ENCODE results near the gene GRN.

The GRN gene

DNA sequence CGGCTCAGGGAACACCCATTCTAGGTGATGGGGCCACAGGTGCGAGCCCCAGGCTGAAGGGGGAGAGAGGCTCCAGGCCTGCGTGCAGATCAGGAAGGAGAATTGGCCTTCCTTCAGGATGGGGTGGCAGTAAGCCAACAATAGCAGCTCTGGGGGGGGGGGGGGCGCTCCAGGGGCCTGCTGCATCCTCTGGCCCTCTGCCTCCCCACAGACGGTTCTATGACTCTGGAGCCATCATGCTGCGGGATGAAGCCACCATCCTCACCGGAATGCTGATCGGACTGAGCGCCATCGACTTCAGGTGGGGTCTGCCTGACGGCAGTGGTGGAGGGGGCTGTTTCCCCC lies 30.6 kb upstream of the GRN start:
- ChIA-PET CTCF (interaction anchor here (1.6 kb wide), 1 partner anchor 16 kb away, joined by 3 read pairs; no protein-coding TSS in a partner anchor), POLR2A (interaction anchor here (0.6 kb wide), 2 partner anchors 9 to 97 kb away, joined by 3 to 5 read pairs; no protein-coding TSS in a partner anchor)
- no peak for DNase-seq (ENCODE audit: extremely low spot score)
- TF ChIP-seq CTCF (IDR thresholded peaks at IDR 0.05; ENCODE audit: control extremely low read depth, extremely low read depth, low read depth, missing control alignments) = no peak

DNA sequence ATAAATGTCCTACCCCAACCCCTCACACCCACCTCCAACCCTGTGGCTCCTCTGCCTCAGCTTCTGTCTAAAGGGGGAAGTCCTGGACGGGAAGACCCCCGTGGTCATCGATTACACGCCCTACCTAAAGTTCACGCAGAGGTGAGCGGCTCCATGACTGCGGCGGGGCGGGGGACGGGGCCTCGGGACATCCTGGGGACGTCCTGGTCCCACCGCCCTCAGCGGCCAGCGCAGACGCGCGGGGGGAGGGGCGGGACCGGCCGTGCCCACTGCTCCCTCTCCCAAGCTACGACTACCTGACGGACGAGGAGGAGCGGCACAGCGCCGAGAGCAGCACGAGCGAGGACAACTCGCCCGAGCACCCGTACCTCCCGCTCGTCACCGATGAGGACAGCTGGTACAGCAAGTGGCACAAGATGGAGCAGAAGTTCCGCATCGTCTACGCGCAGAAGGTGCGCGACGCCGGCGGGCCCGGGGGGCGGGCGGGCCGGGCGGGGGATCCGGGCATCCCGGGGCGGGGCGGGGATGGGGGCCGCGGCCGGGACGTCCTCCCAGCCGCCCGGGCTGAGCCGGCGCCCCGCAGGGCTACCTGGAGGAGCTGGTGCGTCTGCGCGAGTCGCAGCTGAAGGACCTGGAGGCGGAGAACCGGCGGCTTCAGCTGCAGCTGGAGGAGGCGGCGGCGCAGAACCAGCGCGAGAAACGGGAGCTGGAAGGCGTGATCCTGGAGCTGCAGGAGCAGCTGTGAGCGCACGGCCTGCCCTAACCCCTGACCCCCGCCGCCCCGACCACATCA lies 30.0 kb upstream of the GRN start:
- POLR2A ChIA-PET = interaction anchor here (0.6 kb wide), 2 partner anchors 9 to 98 kb away, joined by 3 to 5 read pairs; no protein-coding TSS in a partner anchor
- peak; percentile 70 for DNase-seq (ENCODE audit: extremely low spot score)
- no peak for TF ChIP-seq CTCF (IDR thresholded peaks at IDR 0.05; ENCODE audit: control extremely low read depth, extremely low read depth, low read depth, missing control alignments)
- CTCF ChIA-PET = interaction anchor here (2.0 kb wide), 1 partner anchor 16 kb away, joined by 6 read pairs; no protein-coding TSS in a partner anchor

DNA sequence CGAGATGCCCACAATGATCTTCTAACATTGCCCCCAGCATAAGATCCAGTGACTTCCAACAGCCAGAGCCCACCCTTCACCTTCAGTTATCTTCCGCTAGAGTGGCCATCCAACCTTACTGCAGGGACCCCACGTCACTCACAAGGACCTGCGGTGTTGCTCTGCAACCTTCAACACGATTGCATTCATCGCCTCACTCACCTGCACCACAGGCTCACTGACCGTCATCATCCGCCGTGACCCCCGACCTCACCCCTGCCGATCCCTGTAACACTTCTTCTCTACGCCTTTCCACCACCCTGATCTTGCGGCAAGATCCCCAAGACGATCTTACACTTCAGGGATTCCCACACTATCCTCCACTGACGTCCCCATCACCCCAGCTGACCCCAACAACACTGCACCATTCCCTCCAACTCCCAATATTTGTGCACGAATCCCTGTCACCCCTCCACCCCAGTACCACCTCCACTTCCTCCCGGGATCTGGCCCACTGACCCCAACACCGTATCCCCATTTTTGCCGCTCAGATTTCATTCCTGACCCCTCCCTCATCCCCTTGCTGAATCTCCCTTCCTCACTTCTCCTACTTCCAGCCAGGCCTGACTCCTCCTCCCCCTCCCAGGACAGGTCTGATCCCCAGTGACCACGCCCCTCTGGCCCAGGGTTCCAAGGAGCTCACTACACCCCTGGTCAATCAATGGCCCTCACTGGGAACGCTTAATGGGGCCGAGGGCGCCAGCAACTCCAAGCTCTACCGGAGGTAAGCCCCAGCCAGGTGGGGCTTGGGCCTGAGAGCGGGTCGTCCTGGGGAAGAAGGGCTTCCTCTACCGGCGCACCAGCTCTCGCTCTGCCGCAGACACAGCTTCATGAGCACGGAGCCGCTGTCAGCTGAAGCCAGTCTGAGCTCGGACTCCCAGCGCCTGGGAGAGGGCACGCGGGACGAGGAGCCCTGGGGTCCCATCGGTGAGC lies 29.1 kb upstream of the GRN start:
- no peak for TF ChIP-seq CTCF (IDR thresholded peaks at IDR 0.05; ENCODE audit: control extremely low read depth, extremely low read depth, low read depth, missing control alignments)
- CTCF ChIA-PET = interaction anchor here (0.6 to 2.6 kb wide), 8 partner anchors 12 to 112 kb away, joined by 3 to 12 read pairs (median 3); no protein-coding TSS in a partner anchor
- DNase-seq (ENCODE audit: extremely low spot score) = no peak
- POLR2A ChIA-PET = interaction anchor here (0.6 to 1.3 kb wide), 4 partner anchors 92 to 243 kb away, joined by 3 to 6 read pairs (median 4); partner anchors contain the start of gene ATXN7L3

- TF ChIP-seq CTCF (IDR thresholded peaks at IDR 0.05; ENCODE audit: control extremely low read depth, extremely low read depth, low read depth, missing control alignments) = no peak
- POLR2A ChIA-PET = no interaction called here
- CTCF ChIA-PET = interaction anchor here (1.5 to 2.6 kb wide), 5 partner anchors 9 to 107 kb away, joined by 4 to 12 read pairs (median 6); no protein-coding TSS in a partner anchor
- no peak for DNase-seq (ENCODE audit: extremely low spot score)
Observed at GRCh38 chr17:44317545-44317944, 27.6 kb upstream of the GRN start.

DNA sequence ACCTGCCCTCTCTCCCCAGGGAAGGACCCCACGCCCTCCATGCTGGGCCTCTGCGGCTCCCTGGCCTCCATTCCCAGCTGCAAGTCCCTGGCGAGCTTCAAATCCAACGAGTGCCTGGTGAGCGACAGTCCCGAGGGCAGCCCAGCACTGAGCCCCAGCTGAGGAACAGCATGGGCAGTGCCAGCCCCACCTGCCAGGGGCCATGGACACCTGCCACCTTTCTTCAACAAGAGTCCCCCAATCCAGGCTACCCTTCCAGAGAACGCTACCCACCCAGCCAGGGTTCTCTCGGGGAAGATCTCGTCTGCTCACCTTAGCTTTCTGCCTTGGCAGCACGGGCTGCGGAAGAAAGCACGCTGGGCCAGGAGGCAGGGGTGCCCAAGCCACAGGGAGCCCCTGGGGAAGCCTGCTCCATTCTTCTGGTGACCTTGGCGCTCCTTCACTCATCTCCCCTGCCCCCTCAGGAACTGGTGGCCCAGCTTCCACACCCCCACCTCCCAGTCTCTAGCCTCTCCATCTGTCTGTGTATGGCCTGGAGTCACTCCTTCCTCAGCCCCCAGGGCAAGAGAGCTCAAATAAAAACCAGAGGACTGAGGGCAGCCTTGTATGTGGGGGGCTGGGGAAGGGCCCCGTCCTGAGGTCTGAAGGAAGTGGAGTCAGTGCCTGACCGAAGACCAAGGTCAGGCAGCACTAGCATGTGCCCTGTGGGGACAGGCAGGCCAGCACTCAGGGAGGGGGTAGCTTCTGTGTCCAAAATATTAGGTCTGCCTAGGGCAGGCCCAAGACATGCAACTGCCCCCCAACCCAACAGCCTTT lies 26.8 kb upstream of the GRN start:
- CTCF ChIA-PET = interaction anchor here (1.5 to 2.6 kb wide), 5 partner anchors 9 to 108 kb away, joined by 4 to 12 read pairs (median 6); no protein-coding TSS in a partner anchor
- no peak for DNase-seq (ENCODE audit: extremely low spot score)
- TF ChIP-seq CTCF (IDR thresholded peaks at IDR 0.05; ENCODE audit: control extremely low read depth, extremely low read depth, low read depth, missing control alignments) = no peak
- POLR2A ChIA-PET = interaction anchor here (0.6 kb wide), 1 partner anchor 41 kb away, joined by 4 read pairs; no protein-coding TSS in a partner anchor
